Iris pigment epithelial cell (primary cell): ENCODE data around the gene UTP15.
A peak's percentile ranks its signal among the peaks of the same experiment; 100 is the strongest.

Source experiments
- DNase-seq: peaks from one replicate; pipeline ENCODE4 v3.0.0-alpha.2; 2011; ENCODE audit warnings: low read depth

UTP15 gene

GRCh38 chr5:73623901-73624404 lies 58.4 kb downstream of the UTP15 start:
- no peak for DNase-seq

- no peak for DNase-seq
These were observed 59.3 kb downstream of the UTP15 start for GRCh38 chr5:73624888-73625287.

GRCh38 chr5:73625372-73625943 lies 59.9 kb downstream of the UTP15 start:
- DNase-seq, result peak; percentile 27

- peak; percentile 52 for DNase-seq
These were observed 60.6 kb downstream of the UTP15 start, which contains the start of gene ARHGEF28 for GRCh38 chr5:73625944-73626811. ARHGEF28 (plus strand) TSS chr5:73626196; CDS start chr5:73684852, 58,656 bp downstream.

- DNase-seq, result no peak
These were observed 61.3 kb downstream of the UTP15 start for GRCh38 chr5:73626814-73627313.

- DNase-seq, result no peak
These were observed 63.9 kb downstream of the UTP15 start for GRCh38 chr5:73629456-73629855.

GRCh38 chr5:73630765-73631164 lies 65.2 kb downstream of the UTP15 start:
- DNase-seq, result no peak

GRCh38 chr5:73631500-73631899 lies 66.0 kb downstream of the UTP15 start:
- no peak for DNase-seq
